ENCODE data around the gene HCN3.

DNA sequence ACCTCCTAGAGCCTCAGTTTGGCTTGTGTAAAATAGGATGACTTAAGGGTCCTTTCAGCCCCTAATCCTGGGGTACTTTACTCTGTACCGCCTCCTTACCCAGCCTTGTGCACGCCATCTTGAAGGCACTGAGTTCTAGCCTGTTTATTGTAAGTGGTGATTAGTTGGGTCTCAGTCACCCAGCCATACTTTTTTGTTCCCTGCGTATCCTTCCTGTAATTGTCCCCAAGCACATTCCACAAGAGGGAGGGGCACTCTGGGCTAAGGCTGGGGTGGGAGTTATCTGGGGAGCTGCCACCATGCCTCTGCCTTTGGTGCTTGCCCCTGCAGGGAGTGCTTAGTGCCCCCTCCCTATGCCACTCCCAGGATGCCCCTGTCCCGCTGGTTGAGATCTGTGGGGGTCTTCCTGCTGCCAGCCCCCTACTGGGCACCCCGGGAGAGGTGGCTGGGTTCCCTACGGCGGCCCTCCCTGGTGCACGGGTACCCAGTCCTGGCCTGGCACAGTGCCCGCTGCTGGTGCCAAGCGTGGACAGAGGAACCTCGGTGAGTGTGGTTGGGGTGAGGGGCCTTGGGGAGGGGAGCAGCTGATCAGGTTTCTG, 32.3 kb downstream of the HCN3 start:
- no peak for TF ChIP-seq BACH2 (CRISPR knock-in tag; IDR thresholded peaks at IDR 0.05; ENCODE audit: borderline replicate concordance)
- TF ChIP-seq ZFP30 (CRISPR knock-in tag; IDR thresholded peaks at IDR 0.05): no peak
- TF ChIP-seq ZNF8 (CRISPR knock-in tag; IDR thresholded peaks at IDR 0.05): no peak
- no peak for TF ChIP-seq ISL1 (CRISPR knock-in tag; IDR thresholded peaks at IDR 0.05)
- TF ChIP-seq, protein P1, sequence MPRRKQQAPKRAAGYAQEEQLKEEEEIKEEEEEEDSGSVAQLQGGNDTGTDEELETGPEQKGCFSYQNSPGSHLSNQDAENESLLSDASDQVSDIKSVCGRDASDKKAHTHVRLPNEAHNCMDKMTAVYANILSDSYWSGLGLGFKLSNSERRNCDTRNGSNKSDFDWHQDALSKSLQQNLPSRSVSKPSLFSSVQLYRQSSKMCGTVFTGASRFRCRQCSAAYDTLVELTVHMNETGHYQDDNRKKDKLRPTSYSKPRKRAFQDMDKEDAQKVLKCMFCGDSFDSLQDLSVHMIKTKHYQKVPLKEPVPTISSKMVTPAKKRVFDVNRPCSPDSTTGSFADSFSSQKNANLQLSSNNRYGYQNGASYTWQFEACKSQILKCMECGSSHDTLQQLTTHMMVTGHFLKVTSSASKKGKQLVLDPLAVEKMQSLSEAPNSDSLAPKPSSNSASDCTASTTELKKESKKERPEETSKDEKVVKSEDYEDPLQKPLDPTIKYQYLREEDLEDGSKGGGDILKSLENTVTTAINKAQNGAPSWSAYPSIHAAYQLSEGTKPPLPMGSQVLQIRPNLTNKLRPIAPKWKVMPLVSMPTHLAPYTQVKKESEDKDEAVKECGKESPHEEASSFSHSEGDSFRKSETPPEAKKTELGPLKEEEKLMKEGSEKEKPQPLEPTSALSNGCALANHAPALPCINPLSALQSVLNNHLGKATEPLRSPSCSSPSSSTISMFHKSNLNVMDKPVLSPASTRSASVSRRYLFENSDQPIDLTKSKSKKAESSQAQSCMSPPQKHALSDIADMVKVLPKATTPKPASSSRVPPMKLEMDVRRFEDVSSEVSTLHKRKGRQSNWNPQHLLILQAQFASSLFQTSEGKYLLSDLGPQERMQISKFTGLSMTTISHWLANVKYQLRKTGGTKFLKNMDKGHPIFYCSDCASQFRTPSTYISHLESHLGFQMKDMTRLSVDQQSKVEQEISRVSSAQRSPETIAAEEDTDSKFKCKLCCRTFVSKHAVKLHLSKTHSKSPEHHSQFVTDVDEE (CRISPR knock-in tag; IDR thresholded peaks at IDR 0.05): no peak
- no peak for TF ChIP-seq SNAI2 (CRISPR knock-in tag; IDR thresholded peaks at IDR 0.05)

All from SK-N-SH treated with all-trans-retinoic acid at 6 μM for 48 hours (cell line).